ENCODE results near the gene MTA3.

The MTA3 gene

GRCh38 chr2:42659609-42660008 is 91.2 kb downstream of the MTA3 start:
- peak in 16 of 56 donors; percentile 1 to 53 (median 10) for DNase-seq

GRCh38 chr2:42663106-42663780 is 94.8 kb downstream of the MTA3 start:
- DNase-seq = peak in 49 of 56 donors; percentile 7 to 72 (median 39)

- no peak for DNase-seq
These were observed 95.4 kb downstream of the MTA3 start for GRCh38 chr2:42663828-42664227.

- DNase-seq = peak in 9 of 56 donors; percentile 3 to 29 (median 12)
These were observed 105.7 kb downstream of the MTA3 start for GRCh38 chr2:42673989-42674579.

GRCh38 chr2:42675815-42676214 is 107.4 kb downstream of the MTA3 start:
- no peak for DNase-seq

GRCh38 chr2:42685303-42685702 is 116.9 kb downstream of the MTA3 start:
- DNase-seq = no peak

- DNase-seq = no peak
These were observed 124.7 kb downstream of the MTA3 start for GRCh38 chr2:42693013-42693615.

- no peak for DNase-seq
These were observed 125.5 kb downstream of the MTA3 start for GRCh38 chr2:42693688-42694479.

GRCh38 chr2:42696987-42697386 is 128.6 kb downstream of the MTA3 start:
- DNase-seq = no peak

GRCh38 chr2:42698940-42699339 is 130.5 kb downstream of the MTA3 start:
- no peak for DNase-seq

GRCh38 chr2:42706836-42707235 is 138.4 kb downstream of the MTA3 start:
- no peak for DNase-seq

- no peak for DNase-seq
These were observed 139.7 kb downstream of the MTA3 start for GRCh38 chr2:42708179-42708578.

GRCh38 chr2:42711896-42712295 is 143.5 kb downstream of the MTA3 start:
- no peak for DNase-seq

GRCh38 chr2:42712934-42713333 is 144.5 kb downstream of the MTA3 start:
- DNase-seq = no peak

- DNase-seq = no peak
These were observed 145.5 kb downstream of the MTA3 start for GRCh38 chr2:42713920-42714319.

GRCh38 chr2:42714686-42715085 is 146.3 kb downstream of the MTA3 start:
- no peak for DNase-seq

GRCh38 chr2:42721898-42722297 is 153.5 kb downstream of the MTA3 start:
- DNase-seq = no peak

- DNase-seq = peak in 22 of 56 donors; percentile 2 to 45 (median 21)
These were observed 154.1 kb downstream of the MTA3 start for GRCh38 chr2:42722320-42723190.

GRCh38 chr2:42723465-42723864 is 155.0 kb downstream of the MTA3 start:
- no peak for DNase-seq

GRCh38 chr2:42724886-42725285 is 156.5 kb downstream of the MTA3 start:
- DNase-seq = no peak

GRCh38 chr2:42725657-42726056 is 157.2 kb downstream of the MTA3 start:
- DNase-seq = peak in 3 of 56 donors; percentile 2 to 5 (median 4)

Measured in nucleus accumbens (tissue), 56 donors.